IMR-90 (cell line): Measurements from ENCODE around the gene RC3H1. TPM values are rescaled to one million over a fixed set of nuclear protein-coding genes. Genes with fewer than 3 reads are reported as not detected.

Source experiments
- ATAC-seq: fragments of 200-7000 bp; cut with Tn5 transposase; 2 replicates; pipeline ENCODE4 v1.9.1; 2020; ENCODE audit warnings: low read depth, mild to moderate bottlenecking, moderate library complexity
- BruUV-seq: library from RNA; stranded (reverse); fragments of 400-500 nt; replicated peaks from 2 replicates; lab custom pipeline; 2021; lab: Mats Ljungman, UMichigan
- CTCF ChIA-PET: fragments of 300-600 bp; formaldehyde crosslinking; extraction: SDS; loops from one replicate; lab custom pipeline; 2021; ENCODE audit warnings: antibody characterized with exemption; lab: Yijun Ruan, JAX
- POLR2A ChIA-PET: fragments of 300-600 bp; sonication (Branson Sonifier 250); formaldehyde crosslinking; loops from one replicate; lab custom pipeline; 2022; ENCODE audit warnings: antibody characterized with exemption; ENCODE audit not compliant: unreplicated experiment; lab: Charles Lee
- DNase-seq: peaks from one replicate; pipeline ENCODE4 v3.0.0; 2013
- H2AFZ ChIP-seq: replicated peaks from 2 replicates; pipeline ENCODE3; 2013; ENCODE audit warnings: low read length, mild to moderate bottlenecking; ENCODE audit not compliant: poor library complexity
- H2AK5ac ChIP-seq: 2 replicates; pipeline ENCODE4 v1.6.1; 2013; ENCODE audit warnings: low read depth, low read length, inconsistent platforms
- H2AK9ac ChIP-seq: replicated peaks from 2 replicates; pipeline ENCODE3; 2013; ENCODE audit warnings: mild to moderate bottlenecking, low read depth, low read length, moderate library complexity; ENCODE audit not compliant: poor library complexity
- H2BK120ac ChIP-seq: 2 replicates; pipeline ENCODE4 v1.6.1; 2013; ENCODE audit warnings: low read depth, low read length, inconsistent platforms
- H2BK15ac ChIP-seq: 3 replicates; pipeline ENCODE4 v1.6.1; 2013; ENCODE audit warnings: low read depth, low read length, inconsistent platforms
- H2BK20ac ChIP-seq: 2 replicates; pipeline ENCODE4 v1.6.1; 2013; ENCODE audit warnings: low read depth, mild to moderate bottlenecking, inconsistent platforms, low read length, moderate library complexity
- H2BK5ac ChIP-seq: 2 replicates; pipeline ENCODE4 v1.6.1; 2013; ENCODE audit warnings: mild to moderate bottlenecking, low read depth, low read length, inconsistent platforms; ENCODE audit not compliant: poor library complexity, severe bottlenecking
- H3K14ac ChIP-seq: replicated peaks from 2 replicates; pipeline ENCODE4 v1.6.1; 2013; ENCODE audit warnings: low read depth, low read length, inconsistent platforms
- H3K18ac ChIP-seq: 2 replicates; pipeline ENCODE4 v1.6.1; 2013; ENCODE audit warnings: low read depth, low read length, control low read depth
- H3K23ac ChIP-seq: 2 replicates; pipeline ENCODE4 v1.6.1; 2013; ENCODE audit warnings: low read depth, low read length, inconsistent platforms
- H3K27ac ChIP-seq: 2 replicates; pipeline ENCODE4 v1.5.1; 2013; ENCODE audit warnings: mild to moderate bottlenecking, control low read depth, low read length; ENCODE audit not compliant: insufficient read depth
- H3K27me3 ChIP-seq: 2 replicates; pipeline ENCODE4 v1.6.1; 2013; ENCODE audit warnings: low read length; ENCODE audit not compliant: control insufficient read depth, insufficient read depth
- H3K36me3 ChIP-seq: 2 replicates; pipeline ENCODE4 v1.6.1; 2013; ENCODE audit warnings: low read length, mixed read lengths; ENCODE audit not compliant: control insufficient read depth, insufficient read depth
- H3K4ac ChIP-seq: 2 replicates; pipeline ENCODE4 v1.6.1; 2013; ENCODE audit warnings: low read depth, low read length, inconsistent platforms
- H3K4me1 ChIP-seq: 2 replicates; pipeline ENCODE4 v1.6.1; 2013; ENCODE audit warnings: low read length, mixed read lengths; ENCODE audit not compliant: control insufficient read depth, insufficient read depth
- H3K4me2 ChIP-seq: 2 replicates; pipeline ENCODE4 v1.6.1; 2013; ENCODE audit warnings: low read depth, mild to moderate bottlenecking, control low read depth, low read length, moderate library complexity
- H3K4me3 ChIP-seq: 2 replicates; pipeline ENCODE4 v1.5.1; 2013; ENCODE audit warnings: low read depth, mild to moderate bottlenecking, control low read depth, low read length, moderate library complexity; ENCODE audit not compliant: insufficient read depth
- H3K56ac ChIP-seq: 2 replicates; pipeline ENCODE4 v1.6.1; 2013; ENCODE audit warnings: low read length, inconsistent platforms; ENCODE audit not compliant: insufficient read depth; ENCODE audit errors: extremely low read depth
- H3K79me1 ChIP-seq, 2 experiments: 2 replicates each; pipeline ENCODE4 v1.6.1; 2013; ENCODE audit warnings: low read length in 2 of 2, inconsistent platforms in 1 of 2, low read depth in 1 of 2
- H3K9ac ChIP-seq: 2 replicates; pipeline ENCODE4 v1.6.1; 2013; ENCODE audit warnings: low read depth, low read length, control low read depth
- H3K9me1 ChIP-seq: 2 replicates; pipeline ENCODE4 v1.6.1; 2013; ENCODE audit warnings: low read length, inconsistent platforms; ENCODE audit not compliant: insufficient read depth
- H3K9me3 ChIP-seq: 2 replicates; pipeline ENCODE4 v1.6.1; 2013; ENCODE audit warnings: low read length; ENCODE audit not compliant: control insufficient read depth, insufficient read depth
- H4K20me1 ChIP-seq: 2 replicates; pipeline ENCODE4 v1.6.1; 2013; ENCODE audit warnings: low read length, inconsistent platforms; ENCODE audit not compliant: insufficient read depth
- H4K5ac ChIP-seq: 2 replicates; pipeline ENCODE4 v1.6.1; 2013; ENCODE audit warnings: mild to moderate bottlenecking, low read depth, low read length, control low read depth
- H4K8ac ChIP-seq, 2 experiments: 2 replicates each; pipeline ENCODE4 v1.6.1; 2013; ENCODE audit warnings: low read depth in 2 of 2, low read length in 2 of 2, control low read depth in 1 of 2, inconsistent platforms in 1 of 2
- H4K91ac ChIP-seq: 2 replicates; pipeline ENCODE4 v1.6.1; 2013; ENCODE audit warnings: low read depth, low read length, inconsistent platforms; ENCODE audit not compliant: insufficient read depth
- SMC3 ChIP-seq: fragments of 150-350 bp; IDR thresholded peaks from 2 replicates; pipeline ENCODE4 v1.6.1; 2016; ENCODE audit warnings: low read depth, mild to moderate bottlenecking, antibody characterized with exemption, low read length, moderate library complexity
- WGBS, 2 experiments: methylation state at CpG; one replicate each; pipeline versions ENCODE4 v1.1.5 to v1.1.7; 2013; ENCODE audit warnings: missing lambda C conversion rate in 2 of 2; ENCODE audit not compliant: insufficient read length in 1 of 2; ENCODE audit errors: extremely low coverage in 2 of 2; 5-methylcytosine and 5-hydroxymethylcytosine counted together
- dilution Hi-C: fragments of 300-500 bp; cut with HindIII; formaldehyde crosslinking; loops from one replicate; pipeline ENCODE4 v1.14.3; 2018; ENCODE audit warnings: low sequenced_read_pairs; ENCODE audit not compliant: unreplicated experiment
- in situ Hi-C: fragments of 300-500 bp; cut with MboI; formaldehyde crosslinking; loops from 3 replicates; pipeline ENCODE4 v1.14.3; 2019; ENCODE audit warnings: low sequenced_read_pairs, inconsistent platforms, mixed read lengths
- intact Hi-C: fragments of 100-400 bp; cut with micrococcal nuclease; formaldehyde crosslinking; loops from 2 replicates; pipeline ENCODE4 v1.10.0; 2022
- polyA plus RNA-seq, 3 experiments: library from polyadenylated mRNA; depleted of rRNA; stranded (reverse); fragments of >200 nt; gene quantifications; 2 replicates each; pipeline ENCODE4 v1.2.3, GENCODE V29; 2012; ENCODE audit warnings: low replicate concordance in 1 of 3
- total RNA-seq: library from RNA; depleted of rRNA; stranded (reverse); fragments of >200 nt; gene quantifications from 2 replicates; pipeline ENCODE4 v1.2.3, GENCODE V29; 2012

Gene RC3H1
- total and polyA plus RNA-seq, 2 of the 4 experiments (the other 2 are of a cell fraction) = 5.1 to 39.3 TPM

- Histone ChIP-seq H2BK15ac (no peak overlapping the region), H2BK5ac (no peak overlapping the region), H3K9me1 (no peaks in the 10 kb centered on the region), H2BK120ac (no peak overlapping the region), H2AFZ (no peak overlapping the region), H3K27me3 (no peaks in the 10 kb centered on the region), H3K4ac (no peak overlapping the region), H3K18ac (no peak overlapping the region), H3K4me1 (no peaks in the 10 kb centered on the region), H4K91ac (no peak overlapping the region), H2AK9ac (no peak overlapping the region), H3K23ac (no peak overlapping the region), H3K9ac (no peak overlapping the region), H4K8ac (no peak overlapping the region), H3K36me3 (peaks cover 2% of the 10 kb centered on the region; the same call in 1 of the 2 replicates), H2AK5ac (no peak overlapping the region), H3K9me3 (no peaks in the 10 kb centered on the region), H4K5ac (no peak overlapping the region), H2BK20ac (no peak overlapping the region), H3K79me1 (peaks cover 0 to 4% of the 10 kb centered on the region in 2 experiments; a peak in 1 of 4 replicates), H3K27ac (no peak overlapping the region), H3K4me2 (no peak overlapping the region), H3K14ac (no peak overlapping the region), H4K20me1 (no peaks in the 10 kb centered on the region), H3K56ac (no peak overlapping the region), H3K4me3 (no peak overlapping the region)
- no CpG with 5 or more reads among the region's 3 CpGs for WGBS, 2 experiments
- no peak for ATAC-seq
- no peak for TF ChIP-seq SMC3
- BruUV-seq = no TSS peak
- dilution Hi-C loops = no loop called here
- intact Hi-C loops = no loop called here
- DNase-seq = no peak
- ChIA-PET CTCF (no interaction called here), POLR2A (no interaction called here)
- in situ Hi-C loops = no loop called here
Observed at GRCh38 chr1:173894189-173894588, 128.0 kb downstream of the RC3H1 start.
